Measurements from ENCODE around the gene SYT1.

DNA sequence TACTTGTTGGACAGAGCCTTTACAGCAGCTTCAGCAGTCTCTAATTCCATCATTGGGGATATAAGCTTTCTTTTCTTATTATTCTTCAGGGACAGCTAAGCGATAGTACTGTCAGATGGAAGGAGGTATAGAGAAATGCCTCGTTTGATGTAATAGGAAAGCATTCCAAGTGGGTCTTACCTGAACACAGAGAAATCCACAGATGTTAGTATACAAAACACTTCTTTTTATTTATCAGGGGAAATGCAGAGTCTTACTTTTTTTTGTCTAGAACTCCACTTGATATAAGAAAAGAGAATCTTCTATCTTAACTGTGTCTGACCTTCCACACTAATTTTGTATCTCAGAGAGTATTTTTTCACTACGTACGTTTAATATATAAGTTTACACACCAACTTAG, 1.9 kb downstream of the SYT1 start:
- TF ChIP-seq, protein P1, sequence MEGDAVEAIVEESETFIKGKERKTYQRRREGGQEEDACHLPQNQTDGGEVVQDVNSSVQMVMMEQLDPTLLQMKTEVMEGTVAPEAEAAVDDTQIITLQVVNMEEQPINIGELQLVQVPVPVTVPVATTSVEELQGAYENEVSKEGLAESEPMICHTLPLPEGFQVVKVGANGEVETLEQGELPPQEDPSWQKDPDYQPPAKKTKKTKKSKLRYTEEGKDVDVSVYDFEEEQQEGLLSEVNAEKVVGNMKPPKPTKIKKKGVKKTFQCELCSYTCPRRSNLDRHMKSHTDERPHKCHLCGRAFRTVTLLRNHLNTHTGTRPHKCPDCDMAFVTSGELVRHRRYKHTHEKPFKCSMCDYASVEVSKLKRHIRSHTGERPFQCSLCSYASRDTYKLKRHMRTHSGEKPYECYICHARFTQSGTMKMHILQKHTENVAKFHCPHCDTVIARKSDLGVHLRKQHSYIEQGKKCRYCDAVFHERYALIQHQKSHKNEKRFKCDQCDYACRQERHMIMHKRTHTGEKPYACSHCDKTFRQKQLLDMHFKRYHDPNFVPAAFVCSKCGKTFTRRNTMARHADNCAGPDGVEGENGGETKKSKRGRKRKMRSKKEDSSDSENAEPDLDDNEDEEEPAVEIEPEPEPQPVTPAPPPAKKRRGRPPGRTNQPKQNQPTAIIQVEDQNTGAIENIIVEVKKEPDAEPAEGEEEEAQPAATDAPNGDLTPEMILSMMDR (IDR thresholded peaks at IDR 0.05 in 2 of 3, conservative IDR thresholded peaks at IDR 0.05 in 1 of 3; ENCODE audit: borderline replicate concordance in 1 of 3, insufficient read depth in 1 of 3, low read depth in 2 of 3, low read length in 2 of 3): no peak
- no peak for TF ChIP-seq ELF1 (IDR thresholded peaks at IDR 0.05; ENCODE audit: borderline replicate concordance, low read depth)
- TF ChIP-seq RAD21 (IDR thresholded peaks at IDR 0.05; ENCODE audit: low read depth): no peak
- no peak for TF ChIP-seq EZH2phosphoT487 (IDR thresholded peaks at IDR 0.05; ENCODE audit: borderline replicate concordance)
- TF ChIP-seq, protein P2, sequence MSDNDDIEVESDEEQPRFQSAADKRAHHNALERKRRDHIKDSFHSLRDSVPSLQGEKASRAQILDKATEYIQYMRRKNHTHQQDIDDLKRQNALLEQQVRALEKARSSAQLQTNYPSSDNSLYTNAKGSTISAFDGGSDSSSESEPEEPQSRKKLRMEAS (IDR thresholded peaks at IDR 0.05): no peak
- no peak for TF ChIP-seq EZH2 (IDR thresholded peaks at IDR 0.05)
- TF ChIP-seq ATF3 (IDR thresholded peaks at IDR 0.05): no peak
- no peak for TF ChIP-seq SIN3A (IDR thresholded peaks at IDR 0.05; ENCODE audit: low read depth)
- TF ChIP-seq POLR2AphosphoS5 (IDR thresholded peaks at IDR 0.05; ENCODE audit: low read depth, low read length): no peak
- no peak for TF ChIP-seq YY1 (IDR thresholded peaks at IDR 0.05; ENCODE audit: extremely low read depth, insufficient replicate concordance, low read depth, low read length)

Measured in HCT116 (cell line).